Activated T-cell treated with anti-CD3 and anti-CD28 coated beads for 48 hours (primary cell): ENCODE measurements around the gene TMTC1.

ENCODE experiments used
- DNase-seq: peaks from one replicate; pipeline ENCODE4 v3.0.0-alpha.2; 2020; ENCODE audit warnings: low read depth

TMTC1 gene

GRCh38 chr12:29709496-29710040 is 74.2 kb downstream of the TMTC1 start:
- DNase-seq: no peak

DNA sequence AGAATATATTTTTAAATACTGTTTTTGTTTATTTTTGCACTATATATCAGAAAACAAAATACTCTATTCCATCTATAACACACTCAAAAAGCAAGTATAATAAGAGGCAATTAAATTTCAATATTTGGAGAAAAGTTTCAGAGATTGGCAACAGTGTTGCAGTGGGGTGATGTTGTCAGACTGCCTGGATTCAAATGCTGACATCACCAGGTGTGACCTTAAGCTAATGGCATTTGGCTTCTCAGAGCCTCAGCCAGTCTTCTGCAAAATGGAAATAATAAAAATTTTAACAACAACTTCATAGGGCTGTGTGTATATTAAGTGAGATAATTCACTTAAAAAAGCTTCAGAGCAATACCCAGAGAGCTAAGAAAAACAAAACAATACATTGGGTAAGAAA is 74.7 kb downstream of the TMTC1 start:
- DNase-seq: no peak

DNA sequence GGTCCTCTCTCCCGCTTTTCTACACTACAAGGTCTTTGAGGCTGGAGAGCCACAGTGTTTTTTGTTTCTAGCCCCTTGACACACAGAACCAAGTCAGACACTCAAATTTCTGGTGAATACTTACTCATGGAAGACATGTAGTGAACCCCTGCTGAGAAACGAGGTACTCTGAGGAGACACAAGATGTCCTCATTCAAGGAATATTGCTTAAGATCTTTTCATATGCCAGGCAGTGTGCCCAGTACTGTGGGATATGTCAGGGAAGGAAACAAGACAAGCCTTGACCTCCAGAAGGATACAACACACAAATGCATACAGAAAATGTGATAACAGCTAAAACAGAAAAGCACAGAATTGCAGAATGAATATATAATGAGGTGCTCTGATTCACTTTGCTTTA is 75.9 kb downstream of the TMTC1 start:
- no peak for DNase-seq

DNA sequence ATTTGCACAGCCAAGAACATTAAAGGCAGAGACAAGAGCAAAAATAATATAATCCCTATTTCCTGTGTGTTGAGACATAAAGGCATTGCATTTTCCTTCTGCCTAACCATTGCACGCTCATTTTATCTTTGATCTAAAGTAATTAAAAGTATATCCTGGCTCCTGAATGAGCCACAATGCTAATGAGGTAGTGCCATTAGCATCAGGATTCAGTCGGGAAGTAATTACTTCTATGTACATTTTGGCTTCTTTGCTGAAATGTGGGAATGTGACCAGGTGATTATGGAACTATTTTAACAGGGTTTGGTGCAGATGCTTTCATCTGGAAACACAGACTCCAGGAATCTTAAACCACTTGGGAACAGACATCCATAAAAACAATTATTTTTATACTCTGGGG is 77.4 kb downstream of the TMTC1 start:
- DNase-seq: no peak

DNA sequence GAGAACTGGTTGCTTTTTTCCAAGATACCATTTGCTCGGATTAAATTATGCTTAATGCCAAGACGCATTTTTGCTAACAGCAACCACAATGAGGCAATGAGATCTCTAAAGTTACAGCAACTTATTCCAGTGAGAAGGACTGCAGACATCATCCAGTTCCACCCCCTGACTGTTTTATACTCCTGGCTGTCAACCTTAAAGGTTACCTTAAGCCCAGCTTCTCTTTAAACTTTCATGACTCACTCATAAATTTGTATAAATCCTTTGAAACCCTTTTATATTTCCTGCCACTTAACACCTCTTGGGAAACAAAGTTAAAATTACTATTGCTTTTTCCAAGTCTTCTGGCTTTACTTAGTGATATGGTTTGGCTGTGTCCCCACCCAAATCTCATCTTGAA is 80.2 kb downstream of the TMTC1 start:
- DNase-seq: no peak

DNA sequence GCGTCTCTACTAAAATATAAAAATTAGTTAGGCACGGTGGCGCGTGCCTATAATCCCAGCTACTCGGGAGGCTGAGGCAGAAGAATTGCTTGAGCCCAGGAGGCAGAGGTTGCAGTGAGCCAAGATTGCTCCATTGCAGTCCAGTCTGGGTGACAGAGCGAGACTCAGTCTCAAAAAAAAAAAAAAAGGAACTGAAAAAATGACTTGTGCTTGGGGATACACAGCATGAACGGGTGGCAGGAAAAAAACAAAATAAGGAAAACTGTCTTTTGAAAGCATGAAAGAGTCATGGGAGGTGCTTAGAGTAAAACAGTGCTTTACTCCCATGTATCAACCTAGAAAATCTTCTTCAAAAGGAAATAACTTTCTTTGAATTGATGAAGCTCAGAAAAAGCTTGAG is 80.8 kb downstream of the TMTC1 start:
- DNase-seq: no peak

- DNase-seq: no peak
These were observed 81.5 kb downstream of the TMTC1 start for GRCh38 chr12:29702222-29702621.

DNA sequence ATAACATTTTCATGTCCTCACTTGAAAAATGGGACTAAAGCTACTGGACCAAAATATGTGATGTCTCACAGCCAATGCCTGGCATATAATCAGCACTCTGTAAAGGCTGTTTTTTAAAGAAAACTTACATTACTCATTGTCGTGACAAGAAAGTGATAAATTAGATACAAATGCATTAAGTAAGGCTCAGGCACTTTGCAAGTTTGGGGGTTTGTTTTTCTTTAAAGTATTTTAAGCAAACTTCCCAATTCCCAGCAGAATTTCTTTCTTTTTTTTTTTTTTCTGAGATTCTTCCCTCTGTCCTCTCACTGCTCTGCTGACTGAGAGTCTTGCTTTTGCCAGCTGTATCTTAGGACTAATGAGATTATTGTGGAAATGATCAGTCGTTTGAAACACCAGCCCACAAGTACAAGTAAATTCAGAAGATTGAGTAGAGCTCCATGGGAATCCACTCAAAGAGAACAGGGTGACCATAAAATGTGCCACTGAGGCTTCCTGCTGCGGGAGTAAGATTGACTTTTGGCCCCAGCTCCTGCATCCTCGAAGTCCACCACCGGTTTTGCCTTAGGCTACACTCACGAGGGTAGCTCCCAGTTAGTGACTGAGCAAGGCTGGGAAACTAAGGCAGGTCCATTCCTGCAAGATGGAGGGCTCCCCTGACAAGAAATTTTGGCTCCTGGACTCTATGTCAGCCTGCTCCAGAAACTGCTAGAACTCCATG is 82.8 kb downstream of the TMTC1 start:
- DNase-seq: no peak

GRCh38 chr12:29698756-29699155 is 85.0 kb downstream of the TMTC1 start:
- no peak for DNase-seq

GRCh38 chr12:29695800-29696199 is 87.9 kb downstream of the TMTC1 start:
- no peak for DNase-seq

DNA sequence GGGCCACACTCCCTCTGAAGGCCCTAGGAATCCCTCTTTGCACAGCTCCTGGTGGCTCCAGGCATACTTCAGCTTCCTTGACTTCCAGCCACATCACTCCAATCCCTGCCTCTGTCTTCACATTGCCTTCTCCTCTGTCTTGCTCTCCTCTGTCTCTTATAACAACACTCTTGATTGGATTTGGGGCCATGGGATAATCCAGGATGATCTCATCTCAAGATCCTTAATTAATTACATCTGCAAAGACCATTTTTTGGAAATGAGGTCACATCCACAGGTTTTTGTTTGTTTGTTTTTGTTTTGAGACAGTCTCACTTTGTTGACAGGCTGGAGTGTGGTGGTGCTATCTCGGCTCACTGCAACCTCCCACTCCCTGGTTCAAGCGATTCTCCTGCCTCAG is 88.7 kb downstream of the TMTC1 start:
- no peak for DNase-seq

- DNase-seq: no peak
These were observed 89.7 kb downstream of the TMTC1 start for GRCh38 chr12:29694002-29694401.

DNA sequence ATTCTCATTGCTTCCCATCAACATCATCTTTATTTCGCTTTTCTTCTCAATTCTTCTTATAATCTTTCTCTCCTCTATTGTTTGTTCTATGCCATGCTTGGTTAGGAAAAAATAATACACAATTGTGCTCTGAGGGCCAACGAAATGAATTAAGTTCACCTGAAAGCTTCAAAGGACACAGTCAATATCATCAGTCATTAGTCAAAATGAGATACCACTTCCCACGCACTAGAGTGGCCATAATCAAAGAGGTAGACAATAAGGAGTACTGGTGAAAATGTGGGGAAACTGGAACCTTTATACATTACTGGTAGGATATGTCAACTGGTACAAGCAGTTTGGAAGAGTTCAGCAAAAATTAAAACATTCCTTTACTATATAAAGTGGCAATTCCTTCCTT is 91.5 kb downstream of the TMTC1 start:
- DNase-seq: no peak

DNA sequence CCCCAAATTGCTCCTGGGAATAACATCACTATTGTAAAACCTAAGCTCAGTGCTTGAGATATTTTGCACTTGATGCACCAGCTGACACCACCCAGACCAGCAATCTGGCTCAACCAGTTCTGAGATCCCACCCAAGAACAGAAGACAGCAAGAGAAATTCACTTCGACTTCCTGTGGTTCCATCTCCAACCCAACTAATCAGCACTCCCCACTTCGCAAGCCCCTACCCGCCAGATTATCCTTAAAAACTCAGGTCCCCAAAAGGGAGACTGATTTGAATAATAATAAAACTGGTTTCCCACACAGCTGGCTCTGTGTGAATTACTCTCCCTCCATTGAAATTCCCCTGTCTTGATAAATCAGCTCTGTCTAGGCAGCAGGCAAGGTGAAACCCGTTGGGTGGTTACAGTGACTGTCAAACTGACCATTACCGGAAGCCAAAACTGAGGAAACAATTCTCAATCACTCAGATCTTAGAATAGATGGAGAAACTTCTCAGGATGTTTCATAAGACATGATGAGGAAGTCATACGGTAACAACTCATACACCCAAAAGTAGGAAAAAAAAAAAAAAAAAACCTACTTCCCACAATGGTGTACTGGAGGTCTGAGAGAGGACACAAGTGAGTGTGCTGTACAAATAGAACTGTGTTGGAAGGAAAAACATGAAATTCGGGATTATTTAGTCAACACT is 92.4 kb downstream of the TMTC1 start:
- DNase-seq: no peak

DNA sequence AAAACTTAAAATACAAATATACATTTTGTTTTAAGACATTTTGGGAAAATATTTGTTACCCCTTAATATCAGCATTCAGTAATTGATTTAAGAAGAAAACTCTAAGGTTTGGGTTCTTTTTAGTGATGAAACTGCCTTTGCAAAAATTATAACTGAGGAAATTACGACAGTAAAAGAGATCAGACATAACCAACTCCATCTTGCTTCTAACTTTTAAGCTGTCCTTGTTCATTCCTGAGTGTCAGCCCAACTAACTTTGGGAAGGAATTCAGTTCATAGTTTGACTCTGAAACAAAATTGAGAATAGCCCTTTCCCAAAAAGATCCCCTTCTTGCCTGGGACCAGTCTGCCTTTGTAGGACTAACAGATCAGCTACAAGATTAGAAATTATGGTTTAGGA is 93.0 kb downstream of the TMTC1 start:
- no peak for DNase-seq

- DNase-seq: no peak
These were observed 94.8 kb downstream of the TMTC1 start for GRCh38 chr12:29688914-29689313.

- no peak for DNase-seq
These were observed 101.7 kb downstream of the TMTC1 start for GRCh38 chr12:29682088-29682487.

DNA sequence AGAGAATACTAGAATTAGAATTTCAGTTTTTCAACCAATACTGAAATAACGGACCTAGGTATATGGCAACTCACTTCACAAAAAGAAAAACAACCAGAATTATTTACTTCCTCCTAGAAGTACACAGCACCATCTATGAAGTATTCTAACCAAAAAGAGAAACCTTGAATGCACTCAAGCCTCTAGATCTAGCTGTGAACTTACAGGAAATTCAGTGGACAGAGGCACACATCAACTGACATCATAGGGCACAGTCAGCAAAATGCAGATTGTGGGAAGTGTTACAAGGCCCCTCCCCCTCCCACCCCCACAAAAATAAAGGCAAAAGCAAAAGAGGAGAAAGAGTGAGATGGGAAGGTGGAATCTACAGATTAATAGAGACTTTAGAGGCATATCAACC is 102.4 kb downstream of the TMTC1 start:
- no peak for DNase-seq

- DNase-seq: no peak
These were observed 107.1 kb downstream of the TMTC1 start for GRCh38 chr12:29676676-29677075.

GRCh38 chr12:29674463-29674862 is 109.3 kb downstream of the TMTC1 start:
- no peak for DNase-seq

DNA sequence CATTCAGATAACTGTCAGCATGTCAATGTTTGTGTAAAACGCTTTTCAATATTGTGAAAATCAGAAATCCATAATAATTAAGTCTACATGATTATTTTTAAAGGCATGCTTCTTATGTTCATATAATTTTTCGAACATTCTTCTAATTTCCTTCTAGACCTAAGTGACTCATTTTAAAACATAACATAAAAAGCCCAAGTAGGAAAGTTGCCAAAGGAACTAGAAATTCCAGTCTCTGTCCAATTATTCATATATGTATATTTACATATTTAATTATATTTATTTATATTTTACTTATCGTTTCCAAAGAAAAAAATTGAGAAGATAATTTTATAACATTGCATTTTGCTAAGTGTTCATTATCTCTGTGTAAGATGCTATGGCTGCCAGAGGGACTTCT is 110.4 kb downstream of the TMTC1 start:
- DNase-seq: no peak

GRCh38 chr12:29672580-29672979 is 111.2 kb downstream of the TMTC1 start:
- no peak for DNase-seq

- DNase-seq: no peak
These were observed 112.0 kb downstream of the TMTC1 start for GRCh38 chr12:29671742-29672141.

GRCh38 chr12:29667011-29667410 is 116.7 kb downstream of the TMTC1 start:
- DNase-seq: no peak
